GDM1 (cell line): ENCODE data around the gene TFCP2.
"Not testable (repeated sequence)": the region's sequence is repeated elsewhere in the genome, so short reads cannot be mapped to it uniquely, and the experiment has no call there.

ENCODE experiments used
- DNase-seq: peaks from one replicate; lab custom pipeline; 2025; lab: John Stamatoyannopoulos, UW

The TFCP2 gene

DNA sequence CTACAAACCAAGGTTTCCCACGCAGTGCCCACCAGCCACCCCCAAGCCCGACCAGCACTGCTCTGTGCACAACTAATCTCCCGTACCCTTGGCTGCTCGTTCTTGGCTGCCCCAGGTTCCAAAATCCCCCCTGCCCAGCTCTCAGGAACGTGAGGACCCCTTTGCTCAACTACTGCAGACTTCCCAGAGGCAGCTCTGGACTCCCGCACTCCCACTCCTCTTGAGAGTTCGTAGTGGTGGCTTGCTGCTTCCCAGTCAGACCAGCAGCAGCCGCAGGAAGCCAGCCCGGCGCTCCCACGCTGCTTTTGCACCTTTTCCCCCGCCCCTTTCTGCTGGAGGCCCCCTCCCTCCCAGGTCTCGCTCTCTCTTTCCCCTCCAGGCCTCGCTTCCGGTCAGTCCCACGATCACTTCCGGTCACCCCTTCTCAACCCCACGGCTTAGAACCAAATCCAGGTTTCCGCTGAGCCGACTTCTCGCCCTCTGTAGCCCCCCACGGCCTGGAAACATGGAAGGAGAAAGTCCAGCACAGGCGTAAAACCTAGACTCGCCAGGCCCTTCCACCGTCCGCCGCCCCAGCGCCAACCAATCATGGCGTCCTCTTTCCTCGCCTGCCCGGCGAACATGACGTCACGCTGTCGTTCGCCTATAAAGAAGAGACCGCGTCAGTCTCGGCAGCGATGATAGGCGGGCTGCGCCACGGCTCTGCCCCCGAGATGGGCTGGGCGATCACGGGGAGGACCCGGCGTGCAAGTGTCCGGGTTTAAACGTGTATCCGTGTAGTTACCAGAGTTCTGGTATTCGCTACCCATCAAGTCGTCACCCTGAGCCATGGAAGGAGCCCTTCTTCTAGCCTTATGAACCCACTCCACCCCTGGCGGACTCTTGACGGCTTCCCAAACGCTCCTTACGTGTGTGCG lies at the start of gene TFCP2:
TFCP2 (minus strand) TSS at position 621 of the 917 bp plus-strand sequence. CDS start 713 bp downstream, outside the sequence.
- peak; percentile 92 for DNase-seq

DNA sequence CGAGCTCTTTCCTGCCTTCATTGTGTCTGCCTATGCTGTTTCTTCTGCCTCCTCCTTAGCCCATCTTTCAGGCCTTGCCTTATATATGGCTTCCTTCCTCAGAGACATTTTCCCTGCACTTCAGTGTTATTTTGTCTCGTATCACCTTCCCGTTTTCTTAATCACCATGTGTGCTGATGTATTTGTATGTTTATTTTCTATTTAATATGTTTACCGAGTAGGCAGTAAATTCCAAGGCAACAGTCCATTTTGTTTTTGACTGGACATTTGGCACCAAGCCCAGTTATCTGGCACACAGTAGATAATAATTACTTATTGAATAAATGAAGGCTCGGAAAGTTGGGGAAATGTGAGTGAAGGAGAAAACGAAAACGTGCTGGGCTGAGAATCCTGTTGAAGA lies 49.5 kb upstream of the TFCP2 start:
- DNase-seq, result no peak

GRCh38 chr12:51219857-51220256 lies 46.9 kb upstream of the TFCP2 start:
- not testable (repeated sequence) for DNase-seq

- no peak for DNase-seq
Measured at GRCh38 chr12:51219322-51219721, 46.4 kb upstream of the TFCP2 start.

DNA sequence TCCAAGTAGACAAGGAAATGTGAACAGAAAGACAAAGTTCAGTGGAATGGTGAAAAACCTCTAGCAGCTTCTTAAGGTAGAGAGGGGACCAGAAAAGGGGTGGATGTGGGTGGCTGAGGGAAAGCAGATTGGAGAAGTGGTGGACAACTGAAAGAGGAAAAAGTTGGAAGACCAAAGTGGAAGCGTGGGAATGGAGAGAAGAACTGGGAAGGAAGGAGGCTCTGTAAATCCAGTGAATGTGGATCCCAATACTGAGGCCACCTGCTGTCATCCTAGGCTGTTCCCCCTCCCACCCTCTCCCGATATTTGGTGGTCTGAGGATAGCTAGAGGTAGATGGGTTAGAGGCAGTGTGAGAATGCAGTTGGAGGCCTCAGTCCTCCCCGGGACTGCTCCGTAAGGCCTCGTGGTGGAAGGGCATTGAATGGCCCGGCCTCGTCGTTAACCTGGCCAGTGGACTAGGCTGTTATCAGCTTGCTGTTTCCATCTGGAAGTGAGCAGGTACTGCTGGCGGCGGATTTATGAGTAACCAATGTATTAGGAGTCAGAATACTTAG lies 45.7 kb upstream of the TFCP2 start:
- DNase-seq, result no peak

DNA sequence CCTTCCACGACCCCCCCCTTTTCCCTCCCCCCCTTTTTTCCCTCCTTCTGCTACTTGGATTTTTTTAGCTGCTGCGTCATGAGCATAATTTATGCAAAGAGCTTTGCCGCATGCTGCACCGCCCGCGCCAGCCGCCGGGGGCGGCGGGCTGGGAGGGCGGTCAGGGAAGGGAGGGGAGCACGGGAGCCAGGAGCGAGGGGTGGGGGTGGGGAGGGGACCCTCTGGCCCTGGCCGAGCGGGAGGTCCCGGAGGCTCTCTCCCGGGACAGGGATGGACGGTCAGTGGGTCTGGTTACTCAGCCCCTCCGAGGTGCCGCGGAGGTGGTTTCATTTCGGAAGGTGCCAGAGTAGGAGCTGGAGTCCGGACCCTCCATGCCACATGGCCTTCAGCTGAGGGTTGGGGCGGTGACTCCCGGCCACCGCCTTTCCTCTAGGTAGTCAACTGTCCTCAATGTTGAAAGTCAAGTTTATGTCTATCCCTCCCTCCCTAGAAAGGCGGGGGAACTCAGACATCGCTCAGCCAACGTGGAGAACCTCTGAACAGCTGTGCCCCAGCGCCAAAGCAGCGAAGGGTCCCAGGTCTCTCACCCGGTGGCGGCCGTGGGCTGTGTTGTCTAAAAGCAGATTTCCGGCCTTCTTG lies 45.2 kb upstream of the TFCP2 start, which contains the start of gene POU6F1:
POU6F1 (minus strand) TSS at position 95 of the 639 bp plus-strand sequence. CDS start 11,226 bp downstream, outside the sequence.
- peak; percentile 65 for DNase-seq

- no peak for DNase-seq
Measured at GRCh38 chr12:51217133-51217967, 44.4 kb upstream of the TFCP2 start.

- DNase-seq, result no peak
Measured at GRCh38 chr12:51216642-51217041, 43.7 kb upstream of the TFCP2 start.

DNA sequence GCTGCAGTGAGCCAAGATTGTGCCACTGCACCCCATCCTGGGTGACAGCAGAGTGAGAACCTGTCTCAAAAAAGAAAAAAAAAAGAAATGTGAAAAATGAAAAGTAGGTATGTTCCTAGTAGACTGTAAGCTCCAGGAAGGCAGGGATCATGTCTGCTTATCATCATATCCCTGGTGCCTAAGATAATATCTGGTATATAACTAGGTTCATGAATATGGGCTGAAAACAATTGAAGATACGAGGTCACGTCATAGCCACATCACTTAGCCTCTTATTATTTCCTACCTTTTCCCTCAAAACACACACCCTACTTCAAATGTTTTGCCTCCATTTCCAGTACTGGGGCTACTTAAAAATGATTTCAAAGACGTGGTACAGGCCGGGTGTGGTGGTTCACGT lies 42.0 kb upstream of the TFCP2 start:
- no peak for DNase-seq

DNA sequence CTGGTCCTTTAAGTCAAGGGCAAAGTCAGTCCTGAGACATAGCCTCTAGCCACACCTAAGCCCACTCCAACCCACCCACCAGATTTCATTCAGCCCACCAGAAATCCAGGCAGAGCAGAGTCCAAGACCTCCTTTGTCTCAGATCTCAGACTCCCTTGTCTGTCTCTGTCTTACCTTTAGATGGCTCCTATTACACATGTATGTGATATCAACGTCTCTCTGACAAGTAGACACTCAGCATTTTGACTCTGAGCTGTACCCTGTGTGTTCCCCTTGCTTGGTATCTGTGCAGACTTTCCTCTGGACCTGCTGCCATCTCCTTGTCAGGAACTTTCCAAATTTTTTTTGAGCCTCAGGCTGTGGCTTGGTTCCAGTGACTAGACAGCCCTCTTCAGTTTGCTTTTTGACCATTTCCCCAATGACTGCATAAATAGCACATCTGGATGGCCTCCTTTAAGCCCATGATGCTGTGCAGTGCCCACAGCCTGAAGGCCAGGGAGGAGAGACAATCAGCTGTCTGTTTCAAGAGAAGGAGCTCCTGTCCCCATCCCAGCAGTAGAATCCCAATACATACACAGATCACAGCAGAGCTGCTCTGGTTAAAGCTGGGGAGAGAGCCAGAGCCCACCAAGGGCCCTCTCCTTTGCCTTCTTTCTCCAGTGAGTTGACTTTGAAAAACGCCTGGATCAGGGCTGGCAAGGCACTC lies 37.9 kb upstream of the TFCP2 start:
- DNase-seq, result no peak

- no peak for DNase-seq
Measured at GRCh38 chr12:51209259-51209658, 36.3 kb upstream of the TFCP2 start.

DNA sequence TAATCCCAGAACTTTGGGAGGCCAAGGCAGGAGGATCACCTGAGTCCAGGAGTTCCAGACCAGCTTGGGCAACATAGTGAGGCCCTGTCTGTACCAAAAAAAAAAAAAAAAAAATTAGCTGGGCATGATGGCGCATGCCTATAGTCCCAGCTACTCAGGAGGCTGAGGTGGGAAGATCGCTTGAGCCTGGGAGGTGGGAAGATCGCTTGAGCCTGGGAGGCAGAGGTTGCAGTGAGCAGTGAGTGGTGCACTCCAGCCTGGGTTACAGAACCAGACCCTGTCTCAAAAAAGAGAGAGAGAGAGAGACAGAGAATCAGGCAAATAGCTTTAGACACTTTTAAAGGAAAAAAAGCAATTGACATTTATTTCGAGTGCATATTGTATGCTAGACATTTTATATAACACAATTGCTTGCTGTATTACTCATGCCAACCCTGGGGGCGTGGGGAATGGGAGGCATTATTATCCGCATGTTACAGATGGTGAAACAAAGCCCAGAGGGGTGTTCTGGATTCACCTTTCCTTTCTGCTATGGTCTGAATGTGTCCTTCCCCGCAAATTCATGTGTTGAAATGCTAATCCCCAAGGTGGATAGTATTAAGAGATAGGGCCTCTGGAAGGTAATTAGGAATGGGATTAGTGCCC lies 35.2 kb upstream of the TFCP2 start:
- no peak for DNase-seq

- no peak for DNase-seq
Measured at GRCh38 chr12:51205350-51205749, 32.4 kb upstream of the TFCP2 start.

GRCh38 chr12:51202718-51203117 lies 29.8 kb upstream of the TFCP2 start:
- no peak for DNase-seq

- no peak for DNase-seq
Measured at GRCh38 chr12:51200806-51201205, 27.9 kb upstream of the TFCP2 start.

DNA sequence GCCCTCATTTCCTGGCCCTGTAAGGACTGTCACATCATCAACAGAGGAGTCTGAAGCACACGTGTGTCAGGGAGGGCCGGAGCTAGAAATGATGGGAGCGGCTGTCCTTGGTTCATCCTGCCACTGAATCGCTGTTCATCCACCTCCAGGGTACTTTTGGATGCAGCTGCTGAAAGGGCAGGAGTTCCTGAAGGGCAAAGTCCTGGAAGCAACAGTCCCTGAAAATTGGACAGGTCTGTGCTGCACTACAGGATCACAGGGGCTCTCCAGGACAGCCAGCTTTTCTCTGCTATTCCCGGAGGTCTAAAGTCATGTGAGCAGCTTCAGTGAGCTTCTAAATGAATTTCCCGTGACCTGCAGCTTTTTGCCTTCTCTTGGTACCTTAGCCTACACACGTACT lies 27.2 kb upstream of the TFCP2 start:
- DNase-seq, result no peak

GRCh38 chr12:51199366-51199945 lies 26.5 kb upstream of the TFCP2 start:
- no peak for DNase-seq

GRCh38 chr12:51198568-51199365 lies 25.8 kb upstream of the TFCP2 start:
- no peak for DNase-seq

GRCh38 chr12:51197736-51198567 lies 25.0 kb upstream of the TFCP2 start:
- DNase-seq, result no peak
